Sigmoid colon (tissue), 4 donors: Measurements from ENCODE around the gene CENPU.

Source experiments
- CTCF ChIP-seq, 4 experiments: fragments of 450-650 bp in 3 of 4; fragments of 200-600 bp in 1 of 4; IDR thresholded peaks; one replicate each; pipeline ENCODE4 v1.5.1; 2016 to 2019; ENCODE audit warnings: antibody characterized with exemption in 4 of 4, mild to moderate bottlenecking in 3 of 4, moderate library complexity in 2 of 4
- EP300 ChIP-seq, 4 donors: sonication (generic); formaldehyde crosslinking; IDR thresholded peaks; one replicate each; pipeline ENCODE4 v1.6.1; 2017; ENCODE audit warnings: antibody characterized with exemption in 4 of 4

GRCh38 chr4:184712322-184712721 lies 21.6 kb downstream of the CENPU start:
- TF ChIP-seq CTCF (IDR thresholded peaks at IDR 0.05) (no peak), EP300 (IDR thresholded peaks at IDR 0.05) (no peak)
